Measurements from ENCODE around the gene MGST2.

GRCh38 chr4:139718833-139719232 is 53.2 kb downstream of the MGST2 start:
- TF ChIP-seq CTCF (IDR thresholded peaks at IDR 0.05) (no peak), POLR2AphosphoS5 (IDR thresholded peaks at IDR 0.05) (no peak), POLR2A (IDR thresholded peaks at IDR 0.05) (no peak)

Data from prostate gland (tissue), 2 donors.